HG03460 (cell line): ENCODE data around the gene IDNK.

Experiments used
- ATAC-seq: cut with Tn5 transposase; IDR thresholded peaks from one replicate; pipeline ENCODE4 v1.9.1; 2021; ENCODE audit not compliant: unreplicated experiment

IDNK gene

DNA sequence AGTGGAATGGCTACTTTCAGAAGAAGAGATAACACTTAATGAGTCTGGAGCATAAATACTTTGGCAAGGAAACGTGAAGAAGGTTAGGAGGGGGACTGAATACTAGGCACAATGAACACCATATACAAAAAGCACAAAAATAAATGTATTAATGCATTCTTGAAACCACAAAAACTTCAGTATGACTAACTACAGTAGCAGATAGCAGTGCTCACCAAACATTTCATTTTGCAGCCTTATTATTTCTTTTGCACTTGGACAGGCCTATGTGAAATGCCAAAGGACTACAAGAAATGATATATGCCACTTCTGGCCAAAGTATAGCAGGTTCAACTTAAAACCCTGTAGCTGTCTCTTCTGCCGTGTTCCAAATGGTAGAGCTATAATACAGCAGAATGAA is 58.5 kb downstream of the IDNK start:
- ATAC-seq = no peak

DNA sequence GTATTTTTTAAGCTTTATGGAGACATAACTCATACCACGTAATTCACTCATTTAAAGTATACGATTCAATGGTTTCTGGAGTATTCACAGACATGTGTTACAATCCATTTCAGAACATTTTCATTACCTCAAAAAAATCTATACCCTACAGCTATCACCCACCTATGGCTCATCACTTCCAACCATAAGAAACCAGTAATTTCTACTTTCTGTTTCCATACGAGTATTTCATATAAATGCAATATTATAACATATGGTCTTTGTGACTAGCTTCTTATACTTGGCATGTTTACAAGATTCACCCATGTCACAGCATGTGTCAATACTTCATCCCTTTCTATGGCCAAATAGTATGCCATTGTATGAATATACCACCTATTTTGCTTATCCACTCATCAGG is 66.0 kb downstream of the IDNK start:
- ATAC-seq = no peak

DNA sequence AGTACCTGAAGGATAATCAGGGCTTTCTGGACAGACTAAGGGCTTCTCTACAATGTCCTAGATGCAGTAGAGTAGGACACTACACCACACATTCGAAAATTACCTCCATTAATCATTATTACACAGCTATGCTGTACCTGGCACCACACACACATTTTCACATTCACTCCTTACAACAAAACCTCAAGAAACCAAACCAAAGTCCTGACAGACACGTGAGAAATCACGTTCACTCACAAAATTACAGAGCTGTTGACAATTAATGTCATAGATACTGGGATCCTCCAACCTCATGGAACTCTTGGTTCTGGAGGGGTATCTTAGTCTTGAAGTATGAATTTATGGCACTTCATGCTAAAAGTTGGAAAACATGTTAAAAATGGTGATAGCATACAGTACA is 68.5 kb downstream of the IDNK start:
- ATAC-seq = no peak
